Measurements from ENCODE around the gene LEPROT. TPM values are rescaled to one million over a fixed set of nuclear protein-coding genes. Genes with fewer than 3 reads are reported as not detected.

LEPROT gene
- total and polyA plus RNA-seq, 2 of the 8 experiments (the other 6 are each of a cell fraction or from before 2014, with no cell fraction given), result 25.7 to 27.2 TPM

GRCh38 chr1:65434760-65435159 lies 14.3 kb downstream of the LEPROT start:
- Histone ChIP-seq H3K56ac (replicated peaks; ENCODE audit: insufficient read length, low read depth, low read length) (no peak overlapping the region), H4K8ac (ENCODE audit: extremely low read depth, insufficient read depth, low read length) (no peak overlapping the region), H3K27me3 (replicated peaks in 1 of 4; ENCODE audit: control insufficient read depth in 3 of 4, extremely low read depth in 1 of 4, insufficient read depth in 3 of 4, low read length in 3 of 4) (no peaks in the 10 kb centered on the region), H3K9me3 (ENCODE audit: insufficient read depth in 2 of 2, low read depth in 1 of 2, low read length in 1 of 2) (no peaks in the 10 kb centered on the region), H3K79me1 (ENCODE audit: low read depth, low read length) (no peaks in the 10 kb centered on the region; the same call in 1 of the 2 replicates), H2BK120ac (replicated peaks; ENCODE audit: low read depth, low read length) (no peak overlapping the region), H2AK5ac (ENCODE audit: low read depth, low read length) (no peak overlapping the region), H2BK5ac (ENCODE audit: low read depth, low read length) (no peak overlapping the region), H3K36me3 (ENCODE audit: control insufficient read depth in 2 of 4, insufficient read depth in 4 of 4, low read length in 3 of 4) (peaks cover 0 to 17% (median 0%) of the 10 kb centered on the region in 4 experiments; a peak in 1 of 8 replicates), H3K27ac (ENCODE audit: low read depth, low read length) (no peak overlapping the region), H3K23ac (ENCODE audit: insufficient read length) (no peak overlapping the region), H3K79me2 (ENCODE audit: control insufficient read depth in 1 of 2, insufficient read depth in 2 of 2, low read length in 2 of 2) (no peaks in the 10 kb centered on the region), H3K4me3 (ENCODE audit: extremely low read depth in 1 of 4, insufficient read depth in 2 of 4, low read depth in 3 of 4, low read length in 4 of 4) (no peak overlapping the region), H3K4ac (replicated peaks; ENCODE audit: insufficient read length, low read depth, low read length) (no peak overlapping the region), H2BK12ac (ENCODE audit: low read depth, low read length) (no peak overlapping the region), H2AFZ (ENCODE audit: low read length) (no peak overlapping the region), H3K4me2 (ENCODE audit: insufficient read depth in 1 of 2, low read depth in 2 of 2, low read length in 2 of 2) (no peak overlapping the region), H4K20me1 (replicated peaks in 1 of 2; ENCODE audit: control insufficient read depth in 1 of 2, insufficient read depth in 2 of 2, low read length in 2 of 2) (no peaks in the 10 kb centered on the region), H4K91ac (replicated peaks; ENCODE audit: insufficient read length, low read length) (no peak overlapping the region), H3K4me1 (replicated peaks in 1 of 4; ENCODE audit: control insufficient read depth in 3 of 4, insufficient read depth in 4 of 4, low read length in 3 of 4) (peaks cover 2 to 14% (median 9%) of the 10 kb centered on the region in 4 experiments; a peak in 5 of 7 replicates), H3K14ac (ENCODE audit: insufficient read length) (no peak overlapping the region), H3K18ac (ENCODE audit: extremely low read depth, low read length) (no peak overlapping the region), H2BK15ac (ENCODE audit: low read length) (no peak overlapping the region), H3K23me2 (ENCODE audit: low read depth, low read length) (no peaks in the 10 kb centered on the region), H3K9ac (replicated peaks in 1 of 4; ENCODE audit: extremely low read depth in 1 of 4, low read depth in 3 of 4, low read length in 3 of 4) (no peak overlapping the region), H4K5ac (ENCODE audit: insufficient read length, low read depth, low read length) (no peak overlapping the region), H2BK20ac (ENCODE audit: low read length) (no peak overlapping the region)
- no peak for TF ChIP-seq CREB1 (IDR thresholded peaks at IDR 0.05)
- TF ChIP-seq JUN (IDR thresholded peaks at IDR 0.05; ENCODE audit: low read depth, low read length), result no peak
- TF ChIP-seq SRF (IDR thresholded peaks at IDR 0.05; ENCODE audit: low read depth, low read length), result no peak
- TF ChIP-seq TEAD4 (IDR thresholded peaks at IDR 0.05; ENCODE audit: low read depth, low read length), result no peak
- TF ChIP-seq EZH2 (IDR thresholded peaks at IDR 0.05; ENCODE audit: low read depth, low read length, severe bottlenecking), result no peak
- no peak for TF ChIP-seq ATF2 (IDR thresholded peaks at IDR 0.05; ENCODE audit: low read length)
- no peak for TF ChIP-seq ZNF274 (IDR thresholded peaks at IDR 0.05; ENCODE audit: borderline replicate concordance, extremely low read depth, low read length)
- TF ChIP-seq CBX8 (IDR thresholded peaks at IDR 0.05; ENCODE audit: borderline replicate concordance, low read depth, low read length), result no peak
- TF ChIP-seq GABPA (IDR thresholded peaks at IDR 0.05; ENCODE audit: borderline replicate concordance, insufficient read depth, low read length), result no peak
- TF ChIP-seq TAF1 (IDR thresholded peaks at IDR 0.05; ENCODE audit: low read depth, low read length), result no peak
- CTCF ChIA-PET (ENCODE audit: partially characterized antibody), result interaction anchor here (1.2 to 2.3 kb wide), 3 partner anchors 25 to 253 kb away, joined by 3 to 15 read pairs (median 10); no protein-coding TSS in a partner anchor
- FAIRE-seq (no peak), DNase-seq (ENCODE audit: low read depth in 1 of 2, low spot score in 2 of 2) (no peak)
- POLR2A ChIA-PET (ENCODE audit: partially characterized antibody), result interaction anchor here (1.3 to 2.4 kb wide), 2 partner anchors 9 to 13 kb away, joined by 3 to 8 read pairs; no protein-coding TSS in a partner anchor
- 63% methylated on average over 3 of the region's 3 CpGs; no CpG with 5 or more reads in 1 of the 2 experiments for WGBS, 2 experiments (ENCODE audit: extremely low coverage in 1 of 2, insufficient coverage in 1 of 2, insufficient read length in 1 of 2, insufficient replicate concordance in 2 of 2, low coverage in 1 of 2, low lambda C conversion rate in 2 of 2, missing lambda C conversion rate in 1 of 2)

Data from H1 (cell line).